HCT116 (cell line): Measurements from ENCODE around the gene TRIM77. TPM values are rescaled to one million over a fixed set of nuclear protein-coding genes. Genes with fewer than 3 reads are reported as not detected.

Experiments
- total RNA-seq: library from RNA; stranded (reverse); gene quantifications from one replicate; pipeline ENCODE4 v1.2.1, GENCODE V29; 2021; ENCODE audit not compliant: unreplicated experiment

Gene TRIM77
- total RNA-seq, 1 experiment from 2014 or later: not detected

Other genes starting within 250 kb of the TRIM77 start
- not detected for gene NOX4, start 218.9 kb upstream of the TRIM77 start, total RNA-seq
- not detected for gene TRIM49, start 98.3 kb downstream of the TRIM77 start, total RNA-seq
- not detected for gene TRIM64B, start 168.2 kb downstream of the TRIM77 start, total RNA-seq
- gene TRIM49D1, start 211.9 kb downstream of the TRIM77 start, total RNA-seq: not detected
- not detected for gene TRIM49D2, start 213.8 kb downstream of the TRIM77 start, total RNA-seq